HT-29 (cell line): ENCODE measurements around the gene GUCY2D. TPM values are rescaled to one million over a fixed set of nuclear protein-coding genes. Genes with fewer than 3 reads are reported as not detected.
"Not testable (repeated sequence)": the region's sequence is repeated elsewhere in the genome, so short reads cannot be mapped to it uniquely, and the experiment has no call there.

Experiments used
- DNase-seq: peaks from one replicate; pipeline ENCODE4 v3.0.0-alpha.2; 2015; ENCODE audit warnings: low spot score
- total RNA-seq: library from RNA; depleted of rRNA; stranded (reverse); fragments of >200 nt; shearing (Covaris generic); gene quantifications from 2 replicates; pipeline ENCODE4 v1.2.3, GENCODE V29; 2014

GUCY2D gene
- total RNA-seq, 1 experiment from 2014 or later = 0.03 TPM

DNA sequence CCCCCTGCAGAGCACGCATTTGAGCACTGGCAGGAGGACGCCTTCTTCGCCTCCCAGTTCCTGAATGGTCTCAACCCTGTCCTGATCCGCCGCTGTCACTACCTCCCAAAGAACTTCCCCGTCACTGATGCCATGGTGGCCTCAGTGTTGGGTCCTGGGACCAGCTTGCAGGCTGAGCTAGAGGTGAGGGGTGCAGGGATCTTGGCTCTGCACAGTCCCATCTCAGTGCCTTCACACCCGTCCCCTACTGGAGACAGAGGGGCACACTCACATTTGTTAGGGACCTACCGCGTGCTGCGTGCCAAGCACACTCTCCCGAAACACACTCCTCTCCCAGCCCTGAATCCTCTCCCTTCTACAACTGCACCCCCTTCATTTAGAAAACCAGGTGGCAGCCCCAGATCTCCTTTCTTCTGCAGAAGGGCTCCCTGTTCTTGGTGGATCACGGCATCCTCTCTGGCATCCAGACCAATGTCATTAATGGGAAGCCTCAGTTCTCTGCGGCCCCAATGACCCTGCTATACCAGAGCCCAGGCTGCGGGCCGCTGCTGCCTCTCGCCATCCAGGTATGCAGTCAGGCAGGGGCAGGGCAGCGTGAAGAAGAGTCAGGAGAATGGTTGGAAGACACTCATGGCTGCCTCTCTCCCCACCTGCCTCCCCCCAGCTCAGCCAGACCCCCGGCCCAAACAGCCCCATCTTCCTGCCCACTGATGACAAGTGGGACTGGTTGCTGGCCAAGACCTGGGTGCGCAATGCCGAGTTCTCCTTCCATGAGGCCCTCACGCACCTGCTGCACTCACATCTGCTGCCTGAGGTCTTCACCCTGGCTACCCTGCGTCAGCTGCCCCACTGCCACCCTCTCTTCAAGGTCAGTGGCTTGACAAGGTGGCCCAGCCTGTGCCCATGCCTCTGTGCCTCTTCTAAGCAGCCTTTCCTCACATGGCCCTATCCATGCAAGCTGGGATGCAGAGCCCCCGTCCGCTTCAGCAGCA, 42.7 kb downstream of the GUCY2D start:
- DNase-seq = no peak

DNA sequence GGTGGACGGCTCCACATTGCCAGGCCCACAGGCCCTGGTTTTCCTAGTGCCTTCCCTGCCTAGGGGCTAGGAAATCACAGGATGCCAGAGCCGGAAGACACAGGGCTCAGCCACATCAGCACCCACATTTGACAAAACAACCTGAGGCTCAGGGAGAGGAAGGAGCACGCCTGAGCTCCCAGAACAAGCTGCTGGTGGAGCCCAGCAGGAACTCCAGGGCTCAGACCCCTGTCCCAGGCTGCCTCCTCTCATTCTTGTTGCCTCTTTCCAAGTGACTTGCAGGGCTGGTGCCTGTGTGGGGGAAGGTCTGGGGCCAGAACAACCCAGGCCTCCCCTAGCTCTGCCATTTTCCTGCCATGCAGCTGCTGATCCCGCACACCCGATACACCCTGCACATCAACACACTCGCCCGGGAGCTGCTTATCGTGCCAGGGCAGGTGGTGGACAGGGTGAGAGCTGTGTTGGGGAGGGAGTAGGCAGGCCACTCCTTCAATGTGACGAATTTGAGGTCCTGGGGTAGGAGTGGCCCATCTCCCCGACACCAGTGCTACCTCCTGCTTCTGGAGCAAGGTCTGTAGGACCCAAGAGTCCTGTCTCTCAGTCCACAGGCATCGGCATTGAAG, 44.0 kb downstream of the GUCY2D start:
- DNase-seq = no peak

DNA sequence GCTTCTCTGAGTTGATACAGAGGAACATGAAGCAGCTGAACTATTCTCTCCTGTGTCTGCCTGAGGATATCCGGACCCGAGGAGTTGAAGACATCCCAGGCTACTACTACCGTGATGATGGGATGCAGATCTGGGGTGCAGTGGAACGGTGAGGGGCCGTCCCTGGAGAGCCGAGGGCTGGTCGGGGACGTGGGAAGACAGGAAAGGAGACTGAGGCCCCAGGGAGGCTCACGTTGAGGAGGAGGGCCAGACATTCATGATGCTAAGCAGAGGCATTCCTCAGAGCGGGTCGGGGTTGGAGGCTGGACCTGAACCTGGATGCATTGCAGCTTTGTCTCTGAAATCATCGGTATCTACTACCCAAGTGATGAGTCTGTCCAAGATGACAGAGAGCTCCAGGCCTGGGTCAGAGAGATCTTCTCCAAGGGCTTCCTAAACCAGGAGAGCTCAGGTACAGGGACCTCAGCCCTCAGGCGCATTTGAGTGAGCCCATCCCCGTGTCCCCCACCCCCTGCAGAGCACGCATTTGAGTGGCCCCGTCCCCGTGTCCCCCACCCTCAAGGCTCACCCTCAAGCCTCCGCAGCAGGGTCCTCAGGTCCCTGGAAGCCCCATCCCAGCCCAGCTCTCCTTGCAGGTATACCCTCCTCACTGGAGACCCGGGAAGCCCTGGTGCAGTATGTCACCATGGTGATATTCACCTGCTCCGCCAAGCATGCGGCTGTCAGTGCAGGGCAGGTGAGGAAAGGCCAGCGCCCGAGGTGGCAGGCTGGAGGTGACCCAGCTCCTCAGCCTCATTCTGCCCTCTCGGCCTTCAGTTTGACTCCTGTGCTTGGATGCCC, 44.7 kb downstream of the GUCY2D start:
- no peak for DNase-seq

DNA sequence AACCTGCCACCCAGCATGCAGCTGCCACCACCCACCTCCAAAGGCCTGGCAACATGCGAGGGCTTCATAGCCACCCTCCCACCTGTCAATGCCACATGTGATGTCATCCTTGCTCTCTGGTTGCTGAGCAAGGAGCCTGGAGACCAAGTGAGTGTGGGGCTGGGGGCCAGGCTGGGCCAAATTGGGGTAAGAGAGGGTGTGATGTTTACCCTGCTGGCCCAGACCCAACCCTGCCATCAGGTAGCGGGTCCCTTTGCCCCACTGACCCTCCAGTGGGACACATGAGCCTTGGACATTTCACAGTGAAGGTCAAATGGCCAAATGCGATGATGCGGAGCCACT, 45.3 kb downstream of the GUCY2D start:
- DNase-seq = no peak

DNA sequence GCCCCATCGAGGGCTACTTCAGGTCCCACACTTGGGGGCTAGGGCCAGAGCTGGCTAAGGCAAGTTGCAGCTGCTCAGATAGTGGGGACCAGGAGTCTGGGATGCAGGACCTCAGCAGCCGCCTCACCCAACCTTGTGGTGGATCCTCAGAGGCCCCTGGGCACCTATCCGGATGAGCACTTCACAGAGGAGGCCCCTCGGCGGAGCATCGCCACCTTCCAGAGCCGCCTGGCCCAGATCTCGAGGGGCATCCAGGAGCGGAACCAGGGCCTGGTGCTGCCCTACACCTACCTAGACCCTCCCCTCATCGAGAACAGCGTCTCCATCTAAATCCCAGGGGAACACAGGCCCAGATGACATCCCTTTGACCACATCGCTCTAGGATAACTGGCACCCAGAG, 45.8 kb downstream of the GUCY2D start:
- DNase-seq = no peak

DNA sequence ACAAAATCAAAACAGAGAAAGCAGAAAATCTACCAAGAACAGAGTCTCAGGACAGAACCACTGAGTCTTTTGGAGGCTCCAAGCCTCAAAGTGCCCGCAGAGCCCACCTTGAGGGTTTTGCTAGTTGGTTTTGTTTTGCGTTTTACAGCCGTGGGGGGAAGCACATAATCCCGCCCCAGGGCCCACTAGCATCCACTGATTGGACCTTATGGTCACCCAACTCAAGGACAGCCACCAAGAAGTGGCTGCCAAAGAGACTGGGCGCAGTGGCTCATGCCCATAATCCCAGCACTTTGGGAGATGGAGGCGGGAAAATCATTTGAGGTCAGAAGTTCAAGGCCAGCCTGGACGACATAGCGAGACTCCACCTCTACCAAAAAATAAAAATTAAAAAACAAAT, 46.3 kb downstream of the GUCY2D start:
- DNase-seq = no peak

DNA sequence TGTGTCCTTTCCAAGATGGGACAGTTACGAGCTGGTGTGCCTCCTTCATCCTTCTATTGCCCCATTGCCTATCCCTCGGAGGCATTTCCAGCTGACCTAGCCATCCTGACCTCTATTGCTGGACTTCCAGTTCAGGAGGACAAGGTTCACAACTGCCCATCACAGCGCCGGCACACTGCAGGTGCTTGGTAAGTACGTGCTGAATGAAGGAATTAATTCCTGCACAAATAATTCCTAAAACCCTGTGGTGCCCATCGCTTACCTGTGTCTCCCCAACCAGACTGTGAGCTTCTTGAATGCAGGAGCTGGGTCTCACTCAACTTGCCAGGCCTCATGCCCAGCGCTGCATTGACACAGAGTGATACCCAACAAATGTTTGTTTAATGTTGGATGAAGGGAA, 49.4 kb downstream of the GUCY2D start:
- DNase-seq = no peak

DNA sequence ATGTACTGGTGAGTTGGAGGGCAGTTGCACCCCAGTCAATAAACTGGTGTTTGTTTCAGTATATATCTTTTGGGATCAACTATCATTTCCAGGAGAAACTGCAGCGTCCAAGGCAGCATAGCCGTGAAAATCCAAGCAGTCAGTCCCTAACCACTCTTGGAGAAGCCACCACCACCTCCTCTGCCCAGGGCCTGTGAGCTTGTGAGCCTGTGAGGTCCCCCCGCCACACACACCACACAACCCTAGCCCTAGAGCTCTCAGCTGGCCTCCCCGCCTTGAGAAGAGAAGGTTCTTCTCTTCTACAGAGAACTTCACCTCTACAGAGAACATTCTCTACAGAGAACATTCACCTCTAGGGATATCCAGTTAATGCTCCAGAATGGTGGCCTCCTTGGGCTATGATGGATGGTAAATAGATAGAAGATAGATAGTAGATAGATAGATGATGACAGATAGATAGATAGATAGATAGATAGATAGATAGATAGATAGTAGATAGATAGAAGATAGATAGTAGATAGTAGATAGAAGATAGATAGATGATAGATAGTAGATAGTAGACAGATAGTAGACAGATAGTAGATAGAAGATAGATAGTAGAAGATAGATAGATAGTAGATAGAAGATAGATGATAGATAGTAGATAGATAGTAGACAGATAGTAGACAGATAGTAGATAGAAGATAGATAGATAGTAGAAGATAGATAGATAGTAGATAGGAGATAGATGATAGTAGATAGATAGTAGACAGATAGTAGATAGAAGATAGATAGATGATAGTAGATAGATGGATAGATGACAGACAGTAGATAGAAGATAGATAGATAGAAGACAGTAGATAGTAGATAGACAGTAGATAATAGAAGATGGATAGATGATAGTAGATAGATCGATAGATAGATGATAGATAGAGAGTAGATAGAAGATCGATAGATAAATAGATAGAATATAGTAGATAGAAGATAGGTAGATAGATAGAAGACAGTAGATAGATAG, 50.1 kb downstream of the GUCY2D start:
- no peak for DNase-seq

DNA sequence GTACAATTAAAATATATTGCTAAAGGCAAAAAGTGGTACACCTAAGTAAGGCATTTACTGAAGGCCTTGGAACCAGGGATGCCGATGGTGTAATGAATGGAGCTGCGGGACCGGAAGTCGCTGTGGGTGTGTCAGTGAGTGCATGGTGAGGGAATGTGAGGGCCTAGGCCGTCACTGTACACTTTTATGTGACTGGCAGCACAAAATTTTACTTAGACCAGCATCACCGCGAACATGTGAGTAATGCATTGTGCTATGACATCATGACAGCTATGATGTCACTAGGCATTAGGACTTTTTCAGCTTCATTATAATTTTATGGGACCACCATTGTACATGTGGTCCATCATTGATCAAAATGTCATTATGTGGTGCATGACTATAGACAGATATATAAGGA, 51.2 kb downstream of the GUCY2D start:
- no peak for DNase-seq

DNA sequence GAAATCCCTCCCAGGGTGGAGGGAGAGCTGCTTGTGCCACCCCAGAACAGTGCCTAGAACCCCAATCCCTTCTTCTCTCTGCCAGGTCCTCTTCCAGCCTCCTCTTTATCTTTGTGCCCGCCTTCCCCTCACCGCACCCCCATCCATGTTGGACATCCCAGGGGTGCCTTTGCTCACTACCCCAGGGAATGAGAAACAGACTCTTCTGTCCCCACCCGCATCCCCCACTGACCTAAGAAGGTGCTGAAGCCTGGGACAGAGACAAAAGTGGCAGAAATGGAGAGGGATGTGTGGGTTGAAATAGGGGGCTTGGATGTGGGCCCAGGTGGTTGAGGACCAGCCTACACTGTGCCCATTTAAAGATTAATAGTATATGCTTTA, 53.4 kb downstream of the GUCY2D start:
- no peak for DNase-seq

DNA sequence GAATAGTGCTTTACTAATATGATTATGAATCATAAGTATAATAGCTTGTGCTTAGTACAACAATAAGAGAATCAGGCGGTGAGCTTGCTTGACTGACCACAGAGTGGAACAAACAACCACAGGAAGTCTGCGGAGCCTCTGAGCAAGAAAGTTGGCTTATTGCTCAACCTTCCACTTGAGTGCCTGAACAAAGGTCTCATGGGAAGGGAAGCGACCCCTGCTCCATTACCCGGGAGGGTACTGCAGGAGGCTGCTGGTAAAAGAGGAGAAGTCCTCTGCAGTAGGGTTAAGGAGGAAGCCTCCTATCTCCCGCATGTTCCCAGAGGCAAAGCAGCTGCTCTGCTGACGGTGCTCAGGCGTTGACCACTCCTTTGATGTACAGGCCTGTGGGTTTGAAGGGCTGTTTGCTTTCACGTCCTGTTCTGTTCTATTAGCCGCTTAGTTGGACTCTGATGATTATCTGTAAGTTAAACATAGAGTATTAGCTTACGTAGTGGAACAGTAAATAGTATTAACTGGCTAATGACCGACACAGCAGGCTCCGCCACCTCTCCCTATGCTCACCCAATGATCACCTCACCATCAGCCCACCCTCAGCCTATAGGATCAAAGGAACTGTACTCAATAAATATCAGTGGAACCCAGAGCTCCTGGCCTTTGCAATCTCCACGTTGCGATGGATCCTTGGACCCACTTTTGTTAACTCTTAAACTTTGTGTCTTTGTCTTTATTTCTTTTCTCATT, 54.0 kb downstream of the GUCY2D start:
- peak; percentile 61 for DNase-seq

DNA sequence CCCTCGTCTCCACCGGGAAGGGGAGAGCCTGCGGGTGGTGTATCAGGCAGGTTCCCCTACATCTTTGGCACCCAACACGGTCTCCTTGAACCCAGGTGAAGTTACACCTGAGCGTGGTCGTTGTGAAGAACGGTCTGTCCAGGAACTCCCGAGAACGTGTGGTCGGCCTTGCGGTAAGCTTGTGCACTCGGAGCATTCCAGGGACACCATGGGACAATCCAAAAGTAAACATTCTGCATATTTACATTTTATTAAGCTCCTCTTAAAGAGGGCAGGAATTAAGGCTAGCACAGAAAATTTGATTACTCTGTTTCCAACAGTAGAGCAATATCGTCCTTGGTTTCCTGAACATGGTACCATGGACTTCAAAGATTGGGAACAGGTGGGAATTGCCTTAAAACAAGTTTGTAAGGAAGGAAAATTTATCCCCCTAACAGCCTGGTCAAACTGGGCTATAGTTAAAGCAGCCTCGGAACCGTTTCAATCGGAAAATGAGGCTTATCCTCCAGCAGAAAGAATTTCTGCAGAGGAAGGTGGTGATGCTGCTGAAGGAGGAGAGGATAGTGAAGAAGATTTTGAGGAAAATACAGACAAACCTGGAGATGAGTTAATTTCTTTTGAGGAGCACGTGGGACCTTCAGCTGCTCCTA, 54.7 kb downstream of the GUCY2D start:
- DNase-seq = peak; percentile 37

DNA sequence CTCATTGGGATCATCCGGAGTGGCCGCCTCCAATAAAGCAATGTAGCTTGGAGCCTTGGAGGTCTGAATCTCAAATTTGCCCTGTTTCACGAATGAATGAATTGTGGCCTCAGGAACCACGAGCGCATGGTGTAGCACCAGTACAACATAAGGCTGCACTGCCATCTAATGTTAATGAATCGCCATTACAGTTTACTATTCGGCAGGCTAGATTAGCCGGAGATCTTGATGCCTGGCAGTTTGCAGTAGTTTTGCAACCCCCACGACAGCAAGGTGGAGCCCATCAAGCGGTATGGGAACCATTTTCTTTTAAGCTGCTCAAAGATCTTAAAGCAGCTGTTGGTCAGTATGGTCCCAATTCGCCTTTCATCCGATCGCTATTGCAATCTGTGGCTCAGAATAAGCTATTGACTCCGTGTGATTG, 55.3 kb downstream of the GUCY2D start:
- DNase-seq = peak; percentile 77

DNA sequence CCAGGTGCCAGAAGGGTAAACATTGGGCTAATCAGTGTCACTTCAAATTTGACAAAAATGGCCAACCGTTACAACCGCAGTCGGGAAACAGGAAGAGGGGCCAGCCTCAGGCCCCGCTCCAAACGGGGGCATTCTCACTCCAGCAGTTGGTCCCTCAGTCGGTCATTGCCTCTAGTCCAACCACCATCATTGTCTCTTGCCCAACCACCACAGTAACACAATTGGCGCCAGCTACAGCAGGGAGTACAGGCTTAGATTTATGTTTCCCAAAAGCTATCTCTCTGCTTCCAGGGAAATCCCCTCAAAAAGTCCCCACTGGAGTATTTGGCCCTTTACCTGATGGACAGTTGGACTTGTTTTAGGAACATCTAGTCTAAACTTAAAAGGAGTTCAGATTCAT, 56.7 kb downstream of the GUCY2D start:
- no peak for DNase-seq

DNA sequence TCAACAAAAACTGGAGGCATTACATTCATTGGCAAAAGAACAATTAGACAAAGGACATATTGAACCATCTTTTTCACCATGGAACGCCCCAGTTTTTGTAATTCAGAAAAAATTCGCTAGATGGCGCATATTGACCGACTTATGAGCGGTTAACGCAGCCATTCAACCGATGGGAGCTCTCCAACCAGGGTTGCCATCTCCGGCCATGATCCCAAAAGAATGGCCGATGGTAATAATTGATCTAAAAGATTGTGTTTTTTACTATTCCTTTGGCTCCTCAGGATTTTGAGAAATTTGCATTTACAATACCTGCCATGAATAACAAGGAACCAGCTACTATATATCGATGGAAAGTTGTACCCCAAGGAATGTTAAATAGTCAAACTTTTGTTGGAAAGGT, 57.9 kb downstream of the GUCY2D start:
- DNase-seq = peak; percentile 86

DNA sequence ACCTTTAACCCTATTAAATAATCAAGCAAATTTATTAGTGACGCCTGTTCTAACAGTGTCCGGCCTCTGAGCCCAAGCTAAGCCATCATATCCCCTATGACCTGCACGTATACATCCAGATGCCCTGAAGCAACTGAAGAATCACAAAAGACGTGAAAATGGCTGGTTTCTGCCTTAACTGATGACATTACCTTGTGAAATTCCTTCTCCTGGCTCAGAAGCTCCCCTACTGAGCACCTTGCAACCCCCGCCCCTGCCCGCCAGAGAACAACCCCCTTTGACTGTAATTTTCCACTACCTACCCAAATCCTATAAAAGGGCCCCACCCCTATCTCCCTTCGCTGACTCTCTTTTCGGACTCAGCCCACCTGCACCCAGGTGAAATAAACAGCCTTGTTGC, 59.4 kb downstream of the GUCY2D start:
- DNase-seq = not testable (repeated sequence)

DNA sequence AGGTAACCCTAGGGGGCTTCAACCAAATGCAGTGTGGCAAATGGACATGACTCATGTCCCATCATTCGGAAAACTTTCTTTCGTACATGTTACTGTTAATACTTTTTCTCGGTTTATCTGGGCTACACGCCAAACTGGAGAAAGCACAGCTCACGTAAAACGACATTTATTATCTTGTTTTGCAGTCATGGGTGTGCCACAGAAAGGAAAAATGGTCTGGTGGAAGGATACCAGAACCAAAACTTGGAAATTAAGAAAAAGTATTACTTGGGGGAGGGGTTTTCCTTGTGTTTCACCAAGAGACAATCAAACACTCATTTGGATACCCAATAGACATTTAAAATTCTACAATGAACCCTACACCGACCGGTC, 60.0 kb downstream of the GUCY2D start:
- DNase-seq = no peak

DNA sequence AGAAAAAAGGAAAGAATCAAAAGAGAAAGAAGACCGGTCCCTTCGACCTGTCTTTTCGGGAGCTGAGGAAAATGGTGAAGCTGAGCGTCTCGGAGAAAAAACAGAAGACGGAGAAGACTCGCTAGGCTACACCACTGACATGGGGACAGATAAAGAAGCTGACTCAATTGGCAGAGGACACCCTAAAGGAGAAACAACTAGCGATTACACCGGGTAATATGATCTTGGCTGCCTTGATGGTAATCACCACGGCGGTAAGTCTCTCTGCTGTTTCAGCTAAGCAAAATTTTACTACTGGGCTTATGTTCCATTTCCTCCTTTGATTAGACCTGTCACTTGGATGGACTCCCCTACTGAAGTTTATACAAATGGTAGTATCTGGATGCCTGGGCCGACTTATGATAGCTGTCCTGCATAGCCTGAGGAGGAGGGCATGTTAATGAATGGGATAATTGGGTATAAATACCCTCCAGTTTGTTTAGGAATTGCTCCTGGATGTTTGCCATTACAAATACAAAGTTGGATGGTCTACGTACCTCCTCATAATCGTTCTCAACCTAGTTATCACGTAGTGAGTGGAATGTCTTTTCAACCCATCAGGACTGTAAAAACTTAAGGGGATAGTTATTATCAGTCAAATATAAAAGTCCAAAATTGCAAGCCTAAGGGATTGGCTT, 60.5 kb downstream of the GUCY2D start:
- no peak for DNase-seq
